CD4-positive, alpha-beta T cell treated with Interleukin-10 for 1 hour (primary cell): ENCODE measurements around the gene RPGRIP1.

ENCODE experiments used
- DNase-seq: peaks from one replicate; pipeline ENCODE4 v3.0.0-alpha.2; 2020

Gene RPGRIP1

DNA sequence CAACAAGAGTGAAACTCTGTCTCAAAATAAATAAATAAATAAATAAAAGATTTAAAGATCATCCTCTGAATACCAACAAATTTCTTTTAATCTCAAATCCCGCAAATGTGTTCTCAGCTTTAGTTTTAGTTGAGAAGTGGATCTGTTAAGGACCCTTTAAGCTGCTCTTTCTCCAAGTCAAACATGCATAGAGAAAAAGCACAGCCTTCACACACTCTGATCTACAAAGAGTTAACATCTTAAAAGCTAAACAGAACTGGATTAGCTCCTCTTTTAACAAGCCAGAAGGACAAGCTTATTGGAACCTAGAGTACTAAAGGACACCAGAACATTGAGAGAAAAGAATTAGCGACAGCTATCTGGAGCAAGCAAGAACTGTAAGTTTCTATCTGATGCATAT, at the start of gene RPGRIP1:
Gene RPGRIP1 (plus strand): TSS at position 301 of the 400 bp plus-strand sequence. CDS start 7,894 bp downstream, outside the sequence.
- DNase-seq: no peak

DNA sequence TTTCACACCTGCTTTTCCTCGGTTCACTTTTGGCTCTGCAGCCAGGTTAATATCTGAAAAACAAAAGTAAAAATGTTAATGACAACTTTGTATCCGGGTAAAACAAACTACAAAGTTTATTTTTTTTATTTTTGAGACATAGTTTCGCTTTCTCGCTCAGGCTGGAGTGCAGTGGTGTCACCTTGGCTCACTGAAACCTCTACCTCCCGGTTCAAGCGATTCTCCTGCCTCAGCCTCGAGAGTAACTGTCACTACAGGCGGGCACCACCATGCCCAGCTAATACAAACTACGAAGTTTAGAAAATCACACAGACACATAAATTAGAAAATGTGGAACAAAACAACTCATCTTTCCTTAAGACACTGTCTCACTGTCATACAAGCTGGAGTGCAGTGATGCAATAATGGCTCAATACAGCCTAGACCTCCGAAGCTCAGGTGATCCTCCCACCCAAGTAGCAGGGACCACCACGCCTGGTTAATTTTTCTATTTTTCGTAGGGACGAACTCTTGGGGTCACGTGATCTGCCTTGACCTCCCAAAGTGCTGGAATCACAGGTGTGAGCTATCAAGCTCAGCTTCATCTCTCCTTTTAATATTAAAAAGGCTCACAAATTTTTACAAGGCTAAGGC, 48.7 kb upstream of the RPGRIP1 start:
- DNase-seq: peak; percentile 60

DNA sequence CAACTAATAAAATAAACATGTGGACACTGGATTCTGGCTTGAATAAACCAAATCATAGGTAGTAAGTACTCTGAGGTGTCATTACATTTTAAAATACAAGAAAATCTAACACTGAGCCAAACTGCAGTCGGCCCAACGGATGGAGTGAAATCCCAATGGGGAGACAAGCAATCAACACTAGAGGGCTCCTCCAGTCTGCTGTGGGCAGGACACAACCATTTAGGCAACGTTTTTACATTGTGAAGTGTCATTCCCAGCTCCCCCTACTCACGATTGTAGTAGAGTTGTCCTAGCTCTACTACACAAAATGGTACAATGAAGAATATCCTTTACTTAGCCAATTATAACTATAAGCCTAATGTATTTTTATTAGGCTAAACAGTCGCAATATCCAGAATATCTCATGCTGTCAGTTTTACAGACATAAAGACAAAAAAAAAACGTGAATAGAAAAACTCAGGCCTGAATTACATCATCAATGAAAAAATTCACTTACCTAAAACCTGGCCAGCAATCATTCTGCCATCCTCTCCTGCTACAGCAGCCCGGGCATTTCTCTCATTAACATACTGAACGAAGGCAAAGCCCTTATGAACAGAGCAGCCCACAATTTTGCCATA, 46.3 kb upstream of the RPGRIP1 start:
- DNase-seq: peak; percentile 42

DNA sequence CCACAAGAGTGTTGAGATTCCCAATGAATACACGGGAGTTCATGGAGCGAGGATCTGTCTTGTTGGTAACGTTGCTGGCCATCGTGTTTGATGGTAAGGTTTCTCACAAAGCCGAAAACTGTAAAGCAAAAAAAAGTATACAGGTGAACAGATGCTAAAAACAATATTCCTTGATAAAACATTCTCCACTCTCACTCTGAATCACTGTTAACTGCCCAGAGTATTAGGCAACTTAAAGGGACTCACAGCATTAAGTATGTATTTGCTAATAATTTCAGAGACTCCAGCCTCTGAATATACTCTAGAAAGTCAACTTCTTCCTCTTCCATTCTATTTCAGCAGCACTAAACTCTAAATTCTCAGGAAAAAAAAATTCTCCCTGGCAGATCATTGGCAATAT, 45.8 kb upstream of the RPGRIP1 start:
- DNase-seq: no peak

DNA sequence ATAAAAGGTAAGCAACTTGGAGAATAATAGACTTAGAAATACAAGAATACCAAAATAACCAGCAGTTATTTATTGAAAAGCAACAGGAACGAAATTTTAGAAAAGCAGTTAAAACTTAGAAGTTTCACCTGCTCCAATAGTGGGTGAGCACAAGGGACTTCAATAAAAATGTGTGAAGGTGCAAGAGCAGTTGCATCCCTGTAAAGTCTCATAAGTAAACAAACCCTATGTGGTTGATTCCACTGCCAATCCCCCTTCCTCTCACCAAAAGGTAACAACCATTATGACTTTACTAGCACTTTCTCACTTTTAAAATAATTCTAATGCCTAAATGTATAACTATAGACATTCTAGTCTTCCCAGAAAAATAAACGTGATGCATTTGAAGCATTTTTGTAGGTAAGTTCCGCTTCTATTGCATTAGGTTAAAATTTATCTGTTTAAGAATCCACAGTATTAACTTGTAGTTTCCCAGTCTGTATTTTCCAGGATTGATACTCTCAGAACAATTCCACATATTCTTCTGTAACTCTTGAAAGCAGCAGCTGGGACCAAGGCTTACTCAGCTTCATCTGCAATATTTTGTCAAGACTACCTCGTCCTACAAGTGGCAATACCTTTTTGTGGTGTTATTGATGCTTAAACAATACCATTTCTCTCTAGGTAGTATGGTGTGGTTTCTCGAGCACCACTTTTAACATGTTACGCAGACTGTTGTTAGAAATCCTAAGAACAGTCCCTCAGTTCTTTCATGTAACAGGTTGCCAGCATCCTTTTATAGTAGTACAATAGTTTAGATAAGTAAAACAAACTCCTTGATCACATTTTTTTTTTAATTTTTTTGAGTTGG, 42.7 kb upstream of the RPGRIP1 start:
- no peak for DNase-seq

DNA sequence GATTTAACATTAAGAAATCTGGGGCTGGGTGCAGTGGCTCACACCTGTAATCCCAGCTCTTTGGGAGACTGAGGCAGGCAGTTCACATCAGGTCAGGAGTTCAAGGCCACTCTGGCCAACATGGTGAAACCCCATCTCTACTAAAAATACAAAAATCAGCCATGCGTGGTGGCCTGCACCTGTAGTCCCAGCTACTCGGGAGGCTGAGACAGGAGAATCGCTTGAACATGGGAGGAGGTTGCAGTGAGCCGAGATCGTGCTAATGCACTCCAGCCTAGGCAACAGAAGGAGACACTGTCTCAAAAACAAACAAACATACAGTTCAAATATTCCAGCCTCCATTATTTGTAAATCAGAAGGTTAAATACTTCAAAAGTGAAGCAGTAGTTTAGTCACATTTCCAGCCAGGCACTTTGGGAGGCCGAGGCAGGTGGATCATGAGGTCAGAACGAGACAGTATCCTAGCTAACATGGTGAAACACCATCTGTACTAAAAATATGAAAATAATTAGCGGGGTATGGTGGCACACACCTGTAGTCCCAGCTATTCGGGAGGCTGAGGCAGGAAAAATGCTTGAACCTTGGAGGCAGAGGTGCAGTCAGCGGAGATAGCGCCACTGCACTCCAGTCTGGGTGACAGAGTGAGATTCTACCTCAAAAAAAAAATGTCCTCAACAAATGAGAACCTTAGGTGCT, 40.9 kb upstream of the RPGRIP1 start:
- DNase-seq: no peak

DNA sequence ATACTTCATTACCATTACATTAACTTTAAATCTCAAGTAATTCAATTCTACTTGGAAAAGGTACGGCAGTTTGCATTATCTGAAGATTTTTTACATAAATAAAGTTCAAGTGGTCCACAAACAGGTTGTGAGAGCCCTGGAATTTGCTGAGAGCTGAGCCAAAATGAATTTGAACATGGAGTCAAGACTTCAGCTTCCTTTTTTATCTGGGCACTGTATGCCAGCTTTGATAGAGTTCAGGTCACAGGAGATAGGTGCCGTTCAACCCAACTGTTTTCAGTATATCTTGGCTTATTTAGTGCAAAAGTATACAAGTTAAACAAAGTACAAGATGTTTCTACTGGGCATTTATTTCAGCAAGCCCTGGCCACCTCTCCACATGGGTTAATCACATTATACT, 39.5 kb upstream of the RPGRIP1 start:
- no peak for DNase-seq

DNA sequence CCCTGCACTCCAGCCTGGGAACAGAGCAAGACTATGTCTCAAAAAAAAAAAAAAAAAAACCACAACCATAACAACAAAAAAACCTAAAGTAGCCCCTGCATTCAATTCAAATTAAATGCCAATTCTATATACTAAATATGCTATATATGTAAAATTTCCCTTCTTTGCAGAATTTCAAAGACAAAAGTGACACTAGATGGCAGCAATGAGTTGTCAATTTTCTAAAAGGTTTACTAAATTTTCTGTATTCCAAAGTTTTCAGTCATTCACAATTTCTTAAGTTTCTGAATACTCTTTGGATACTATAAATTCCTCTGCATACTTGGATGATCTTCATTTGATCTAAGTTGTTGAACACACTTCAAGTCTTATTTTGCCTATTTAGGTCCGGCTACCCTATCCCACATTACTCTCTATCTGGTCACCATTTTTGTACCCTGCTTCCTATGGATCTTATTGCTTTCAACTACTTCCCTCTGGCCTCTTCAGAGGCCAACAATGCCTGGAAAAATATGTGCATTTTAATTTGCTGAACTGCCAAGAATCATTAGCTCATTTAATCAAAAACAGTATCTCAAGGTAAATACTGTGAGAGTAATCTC, 38.6 kb upstream of the RPGRIP1 start:
- peak; percentile 57 for DNase-seq

DNA sequence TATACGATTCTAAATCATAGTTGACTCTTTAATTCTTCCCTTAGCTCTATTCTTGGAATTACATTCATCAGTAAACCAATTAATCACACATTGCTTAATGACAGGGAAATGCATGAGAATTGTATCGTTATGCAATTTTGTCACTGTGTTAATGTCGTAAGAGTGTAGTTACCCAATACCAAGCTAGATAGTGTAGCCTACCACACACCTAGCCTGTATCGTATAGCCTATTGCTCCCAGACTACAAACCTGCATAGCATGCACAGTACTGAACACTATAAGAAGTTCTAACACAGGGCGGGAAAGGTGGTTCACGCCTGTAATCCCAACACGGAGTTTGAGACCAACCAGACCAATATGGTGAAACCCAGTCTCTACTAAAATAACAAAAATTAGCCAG, 35.3 kb upstream of the RPGRIP1 start:
- no peak for DNase-seq

DNA sequence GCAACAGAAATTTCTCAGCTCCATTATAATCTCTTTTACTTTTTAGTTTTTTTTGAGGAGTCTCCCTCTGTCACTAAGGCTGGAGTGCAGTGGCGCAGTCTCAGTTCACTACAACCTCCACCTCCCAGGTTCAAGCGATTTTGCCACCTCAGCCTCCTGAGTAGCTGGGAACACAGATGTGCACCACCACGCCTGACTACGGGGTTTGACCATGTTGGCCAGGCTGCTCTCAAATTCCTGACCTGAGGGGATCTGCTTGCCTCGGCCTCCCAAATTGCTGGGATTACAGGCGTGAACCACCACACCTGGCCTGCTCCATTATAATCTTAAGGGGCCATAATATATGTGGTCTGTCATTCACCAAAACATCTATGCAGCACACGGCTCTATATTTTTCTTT, 34.1 kb upstream of the RPGRIP1 start:
- DNase-seq: no peak

DNA sequence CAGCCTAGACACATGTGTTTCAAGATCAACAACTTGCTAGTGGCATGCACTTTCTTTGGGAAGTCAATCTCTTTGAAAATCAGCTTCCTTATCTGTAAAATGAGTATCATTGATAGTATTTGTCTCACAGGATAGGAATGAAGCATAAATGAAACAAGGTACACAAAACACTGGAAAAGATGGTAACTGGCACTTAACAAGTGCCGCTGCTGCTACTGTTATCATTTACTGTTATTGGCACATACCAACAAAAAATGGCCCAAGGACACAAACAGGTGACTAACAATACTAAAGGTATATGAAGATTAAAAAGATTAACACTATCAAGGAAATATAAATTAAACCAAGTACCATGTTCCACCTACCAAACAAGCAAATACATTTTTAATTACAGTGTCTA, 31.5 kb upstream of the RPGRIP1 start:
- DNase-seq: no peak

DNA sequence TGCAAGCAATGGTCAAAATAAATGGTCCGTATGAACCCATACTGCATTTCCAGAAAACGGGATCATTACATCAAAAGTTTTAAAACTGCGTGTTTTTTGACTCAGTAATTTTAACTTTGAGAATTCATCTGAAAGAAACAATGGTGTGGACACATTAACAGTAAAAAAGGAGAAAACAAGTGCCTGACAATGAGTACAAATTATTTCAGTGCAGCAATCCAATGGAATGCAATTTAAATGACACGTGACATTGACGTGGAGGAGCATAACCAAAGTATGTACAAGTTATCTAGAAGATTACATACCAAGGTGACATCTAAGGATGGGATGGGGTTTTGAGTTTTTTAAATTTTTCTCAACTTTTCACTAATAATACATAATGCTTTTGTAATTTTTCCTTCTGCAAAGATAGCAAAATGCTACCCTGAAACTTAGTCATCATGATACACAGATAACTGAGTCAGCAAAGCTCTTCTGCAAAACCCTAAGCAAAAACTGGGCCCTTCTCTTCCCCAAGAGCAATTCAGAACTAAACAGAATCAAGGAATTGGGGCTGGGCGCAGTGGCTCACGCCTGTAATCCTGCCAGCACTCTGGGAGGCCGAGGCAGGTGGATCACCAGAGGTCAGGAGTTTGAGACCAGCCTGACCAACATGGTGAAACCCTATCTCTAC, 31.0 kb upstream of the RPGRIP1 start:
- DNase-seq: no peak

DNA sequence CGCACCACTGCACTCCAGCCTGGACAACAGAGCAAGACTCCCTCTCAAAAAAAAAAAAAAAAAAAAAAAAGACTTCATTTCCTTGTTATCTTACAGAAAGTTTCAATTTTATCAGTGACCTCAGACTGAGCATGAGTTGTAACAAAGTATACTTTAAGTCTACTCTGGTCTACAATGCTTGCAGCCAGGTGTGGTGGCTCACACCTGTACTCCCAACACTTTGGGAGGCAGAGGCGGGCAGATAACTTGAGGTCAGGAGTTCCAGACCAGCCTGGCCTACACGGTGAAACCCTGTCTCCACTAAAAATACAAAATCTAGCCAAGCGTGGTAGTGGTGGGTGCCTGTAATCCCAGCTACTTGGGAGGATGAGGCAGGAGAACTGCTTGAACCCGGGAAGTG, 28.7 kb upstream of the RPGRIP1 start:
- no peak for DNase-seq

DNA sequence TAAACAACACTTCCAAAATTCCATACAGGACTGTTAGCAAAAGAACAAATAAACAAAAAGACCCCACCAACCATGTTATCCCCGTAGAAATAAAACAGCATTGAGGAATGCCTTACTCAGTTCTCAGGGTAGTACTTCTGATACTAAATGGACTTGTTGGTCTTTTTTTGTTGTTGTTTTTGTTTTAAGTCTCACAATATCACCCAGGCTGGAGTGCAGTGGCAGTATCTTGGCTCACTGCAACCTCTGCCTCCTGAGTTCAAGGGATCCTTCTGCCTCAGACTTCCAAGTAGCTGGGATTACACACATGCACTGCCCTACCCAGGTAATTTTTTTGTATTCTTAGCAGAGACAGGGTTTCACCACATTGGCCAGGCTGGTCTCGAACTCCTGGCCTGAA, 27.7 kb upstream of the RPGRIP1 start:
- no peak for DNase-seq

DNA sequence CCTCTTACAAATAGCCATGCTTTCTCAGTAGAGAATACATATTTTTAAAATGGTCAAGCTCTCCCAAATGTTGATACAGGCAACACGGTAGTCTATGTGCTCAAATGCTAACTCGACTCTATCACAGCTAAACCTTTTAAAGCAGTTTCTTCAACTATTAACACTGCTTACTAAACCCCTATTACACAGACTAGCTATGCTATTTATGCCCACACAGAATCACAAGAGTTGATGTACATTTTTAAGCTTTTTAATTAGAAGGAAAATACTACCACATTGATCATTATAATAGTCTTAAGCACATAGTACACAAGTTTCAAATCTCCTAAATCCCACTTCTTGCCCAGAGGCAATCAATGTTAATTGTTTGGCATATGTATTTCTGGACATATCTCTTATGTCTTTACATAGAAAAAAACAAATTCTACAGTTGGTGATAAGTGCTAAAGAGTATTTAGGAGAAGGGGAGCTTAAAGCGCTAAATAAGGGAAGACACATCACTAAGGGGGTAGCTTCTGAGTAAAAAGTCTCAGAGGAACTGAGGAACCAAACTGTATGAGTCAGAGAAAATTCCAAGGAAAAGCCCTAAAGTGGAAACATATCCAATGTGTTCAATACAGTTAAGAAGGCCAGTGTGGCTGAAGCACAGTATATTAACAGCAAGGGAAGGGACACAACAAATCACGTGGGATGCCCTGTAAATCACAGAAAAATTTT, 24.3 kb upstream of the RPGRIP1 start:
- DNase-seq: peak; percentile 12

DNA sequence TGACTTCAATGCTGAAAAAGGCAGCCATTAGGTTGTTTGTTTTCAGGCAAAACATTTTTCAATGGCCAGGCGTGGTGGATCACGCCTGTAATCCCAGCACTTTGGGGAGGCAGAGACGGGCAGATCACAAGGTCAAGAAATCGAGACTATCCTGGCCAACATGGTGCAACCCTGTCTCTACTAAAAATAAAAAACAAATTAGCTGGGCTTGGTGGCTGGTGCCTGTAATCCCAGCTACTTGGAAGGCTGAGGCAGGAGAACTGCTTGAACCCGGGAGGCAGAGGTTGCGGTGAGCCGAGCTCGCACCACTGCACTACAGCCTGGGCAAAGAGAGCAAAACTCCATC, 23.8 kb upstream of the RPGRIP1 start:
- peak; percentile 15 for DNase-seq

DNA sequence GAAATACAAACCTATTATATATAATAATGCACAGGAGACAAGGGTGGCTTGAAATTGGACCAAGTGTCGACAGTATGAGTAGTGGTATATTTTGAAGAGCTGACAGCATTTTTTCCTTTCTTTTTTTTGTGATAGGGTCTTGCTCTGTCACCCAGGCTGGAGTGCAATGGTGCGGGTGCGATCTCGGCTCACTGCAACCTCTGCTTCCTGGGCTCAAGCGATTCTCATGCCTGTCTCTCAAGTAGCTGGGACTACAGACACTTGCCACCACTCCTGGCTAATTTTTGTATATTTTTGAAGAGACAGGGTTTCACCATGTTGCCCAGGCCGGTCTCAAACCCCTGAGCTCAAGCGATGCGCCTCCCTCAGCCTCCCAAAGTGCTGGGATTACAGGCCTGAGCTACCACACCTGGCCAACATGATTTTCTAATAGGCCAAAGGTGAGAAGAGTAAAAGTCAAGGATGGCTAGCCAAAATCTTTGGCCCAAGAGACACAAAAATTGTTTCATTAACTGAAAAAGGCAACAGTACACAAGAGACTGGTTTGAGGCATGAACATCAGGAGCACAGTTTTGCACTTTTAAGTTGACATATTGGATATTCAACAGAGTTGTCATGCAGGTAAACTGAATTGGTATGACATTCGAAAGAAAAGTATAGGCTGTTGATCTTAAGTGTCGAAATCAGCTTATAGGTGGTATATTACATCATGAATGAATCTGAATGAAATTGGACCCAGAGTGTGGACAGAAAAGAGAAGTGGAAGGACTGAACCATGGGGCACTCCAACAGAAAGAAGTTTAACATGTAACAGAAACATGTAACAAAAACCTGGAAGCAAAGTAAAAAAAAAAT, 23.1 kb upstream of the RPGRIP1 start:
- peak; percentile 13 for DNase-seq

DNA sequence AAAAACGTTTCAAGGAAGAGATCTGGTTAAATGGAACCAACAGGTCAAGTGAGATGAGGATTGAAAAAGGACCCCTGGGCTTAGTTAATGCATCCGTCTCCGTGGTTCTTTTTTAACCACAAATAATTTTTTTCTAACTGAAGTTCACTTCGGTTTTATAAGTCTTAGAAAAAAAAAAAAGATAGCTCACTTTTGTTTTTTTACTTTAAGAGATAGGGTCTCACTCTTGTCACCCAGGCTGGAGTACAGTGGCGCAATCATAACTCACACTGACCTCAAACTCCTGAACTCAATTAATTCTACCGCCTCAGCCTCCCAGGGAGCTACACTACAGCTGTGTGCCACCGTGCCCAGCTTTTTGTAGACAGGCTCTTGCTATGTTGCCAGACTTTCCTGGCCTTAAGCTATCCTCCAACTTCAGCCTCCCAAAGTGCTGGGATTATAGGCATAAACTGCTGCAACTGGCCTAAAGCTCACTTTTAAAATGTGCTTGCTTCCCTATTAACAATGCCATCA, 22.4 kb upstream of the RPGRIP1 start:
- peak; percentile 32 for DNase-seq

DNA sequence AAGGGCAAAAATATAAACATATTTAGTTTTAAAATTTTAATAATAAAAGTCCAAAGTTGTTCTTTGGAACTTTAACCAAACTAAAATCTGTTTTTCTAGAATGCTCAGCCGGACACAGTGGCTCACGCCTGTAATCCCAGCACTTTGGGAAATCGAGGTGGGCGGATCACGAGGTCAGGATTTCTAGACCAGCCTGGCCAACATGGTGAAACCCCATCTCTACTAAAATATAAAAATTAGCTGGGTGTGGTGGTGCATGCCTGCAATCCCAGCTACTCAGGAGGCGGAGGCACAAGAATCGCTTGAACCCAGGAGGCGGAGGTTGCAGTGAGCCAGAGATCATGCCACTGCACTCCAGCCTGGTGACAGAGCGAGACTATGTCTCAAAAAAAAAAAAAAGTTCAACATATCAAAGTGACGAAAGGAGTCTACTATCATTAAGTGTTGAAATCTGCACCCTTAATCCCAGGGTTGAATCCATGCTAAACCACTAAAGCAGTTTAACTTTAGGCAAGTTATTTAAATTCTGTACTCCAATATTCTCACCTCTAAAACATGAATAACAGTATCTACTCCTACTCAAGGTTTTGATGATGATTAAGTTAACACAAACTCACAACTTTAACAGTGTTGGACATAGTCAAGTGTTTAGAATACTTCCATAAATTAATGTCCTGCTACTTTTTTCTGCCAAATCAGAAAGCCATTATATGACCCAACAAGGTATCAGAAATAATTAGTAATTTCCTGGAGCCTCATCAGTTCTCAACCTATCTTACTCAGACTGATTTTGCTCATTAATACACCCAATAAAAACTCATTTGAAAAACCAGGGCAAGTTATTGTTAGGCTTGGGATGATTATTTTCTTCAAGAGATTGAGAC, 21.6 kb upstream of the RPGRIP1 start:
- peak; percentile 10 for DNase-seq
